Loucy (cell line): Measurements from ENCODE around the gene FCGR2B.

Source experiments
- CTCF ChIP-seq: fragments of 200-600 bp; sonication (generic); conservative IDR thresholded peaks from 2 replicates; pipeline ENCODE4 v1.5.1; 2014; ENCODE audit warnings: mild to moderate bottlenecking, antibody characterized with exemption, low read length
- EZH2phosphoT487 ChIP-seq: fragments of 200-600 bp; IDR thresholded peaks from 2 replicates; pipeline ENCODE4 v1.6.1; 2018; ENCODE audit warnings: antibody characterized with exemption, mild to moderate bottlenecking, moderate library complexity, borderline replicate concordance

GRCh38 chr1:161721738-161722343 is 58.9 kb downstream of the FCGR2B start:
- TF ChIP-seq CTCF (no peak), EZH2phosphoT487 (no peak)
